Esophagus muscularis mucosa (tissue), 4 donors: ENCODE measurements around the gene RRP12. TPM values are rescaled to one million over a fixed set of nuclear protein-coding genes. Genes with fewer than 3 reads are reported as not detected.

Experiments used
- DNase-seq: peaks from one replicate; pipeline ENCODE4 v3.0.0-alpha.2; 2017; ENCODE audit errors: extremely low spot score
- H3K27ac ChIP-seq, 4 donors: fragments of 200-600 bp; sonication (generic); replicated peaks in 1 of 4; 1 replicate in 3 of 4; 2 replicates in 1 of 4; pipeline ENCODE4 v1.5.1; 2016 to 2019; ENCODE audit warnings: mild to moderate bottlenecking in 1 of 4
- H3K27me3 ChIP-seq, 4 donors: fragments of 200-600 bp; sonication (generic); one replicate each; pipeline versions ENCODE4 v1.5.1 to v1.6.0; 2016 to 2019
- H3K36me3 ChIP-seq, 4 donors: fragments of 200-600 bp; sonication (generic); one replicate each; pipeline ENCODE4 v1.5.1; 2016 to 2019
- H3K4me1 ChIP-seq, 4 donors: fragments of 200-600 bp; sonication (generic); one replicate each; pipeline ENCODE4 v1.5.1; 2016 to 2019
- H3K4me3 ChIP-seq, 4 donors: fragments of 200-600 bp; sonication (generic); 1 replicate in 2 of 4; 2 replicates in 2 of 4; pipeline ENCODE4 v1.5.1; 2016 to 2019; ENCODE audit warnings: mild to moderate bottlenecking in 4 of 4, moderate library complexity in 1 of 4
- H3K9me3 ChIP-seq, 4 donors: fragments of 200-600 bp; sonication (generic); 1 replicate in 3 of 4; 2 replicates in 1 of 4; pipeline ENCODE4 v1.5.1; 2016 to 2019
- EP300 ChIP-seq: sonication (generic); formaldehyde crosslinking; IDR thresholded peaks from one replicate; pipeline ENCODE4 v1.6.1; 2017; ENCODE audit warnings: antibody characterized with exemption
- POLR2A ChIP-seq: fragments of 450-650 bp; IDR thresholded peaks from one replicate; pipeline ENCODE4 v1.6.1; 2017; ENCODE audit warnings: antibody characterized with exemption, moderate library complexity, mild to moderate bottlenecking, low read depth
- POLR2AphosphoS5 ChIP-seq, 2 donors: sonication (generic); formaldehyde crosslinking; IDR thresholded peaks; one replicate each; pipeline ENCODE4 v1.6.1; 2017; ENCODE audit warnings: antibody characterized with exemption in 2 of 2
- WGBS: methylation state at CpG from one replicate; pipeline ENCODE4 v1.1.5; 2018; 5-methylcytosine and 5-hydroxymethylcytosine counted together
- intact Hi-C: fragments of 100-400 bp; cut with DNase I; formaldehyde crosslinking; loops from one replicate; pipeline ENCODE4 v1.15.1; 2023
- total RNA-seq, 4 donors: library from RNA; depleted of rRNA; stranded (reverse); fragments of >200 nt; gene quantifications; one replicate each; pipeline versions ENCODE4 v1.1.0 to v1.2.1, GENCODE V29; 2016
- TF ChIP-seq, protein P1 (sequence below), 3 experiments: fragments of 200-600 bp in 2 of 3; fragments of 450-650 bp in 1 of 3; sonication (generic) in 2 of 3; IDR thresholded peaks; one replicate each; pipeline ENCODE4 v1.5.1; 2017 to 2019; ENCODE audit warnings: antibody characterized with exemption in 3 of 3, mild to moderate bottlenecking in 2 of 3, moderate library complexity in 1 of 3

Gene RRP12
- total RNA-seq, 4 donors from 2014 or later = 7.1 to 20.0 (median 12.1) TPM

DNA sequence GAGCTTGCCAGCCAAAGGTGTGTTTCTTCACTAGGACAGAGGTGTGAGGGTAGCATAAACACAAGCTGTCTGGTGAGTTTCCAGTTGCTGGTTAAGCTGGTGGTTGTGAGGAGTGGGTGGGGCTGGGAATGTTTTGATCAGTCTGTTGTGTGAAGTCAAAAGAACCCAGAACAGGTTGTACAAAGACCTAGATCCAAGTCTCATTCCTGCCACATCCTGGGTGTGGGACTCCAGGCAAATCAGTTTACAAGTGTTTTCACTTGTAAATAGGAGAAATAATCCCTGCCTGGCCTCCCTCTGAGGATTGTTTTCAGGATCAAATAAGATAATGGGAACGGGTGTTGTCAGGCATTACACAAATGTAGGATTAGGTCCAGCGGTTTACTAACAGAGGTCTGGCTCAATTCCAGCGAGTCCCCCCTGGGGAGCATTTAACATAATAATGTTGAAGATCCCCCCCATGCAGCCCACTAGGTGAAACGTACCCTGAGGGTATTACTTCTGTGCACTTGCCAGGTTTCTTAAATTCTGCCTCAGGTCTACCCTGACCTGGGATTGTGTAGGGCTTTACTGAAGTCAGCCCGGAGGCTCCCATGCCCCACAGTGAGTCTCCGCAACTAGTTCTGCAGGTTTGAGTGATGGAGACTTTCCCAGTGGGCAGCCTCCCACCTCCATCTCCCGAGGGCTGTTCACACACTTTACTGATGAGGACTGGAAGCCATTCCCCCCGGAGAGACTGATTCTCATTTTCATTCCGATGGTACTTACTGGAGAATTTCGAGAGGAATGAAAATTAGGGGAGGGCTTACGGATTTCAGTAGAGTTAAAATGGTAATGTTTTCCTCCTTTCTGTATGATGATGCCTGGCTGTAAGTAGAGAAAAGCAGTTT lies 64.0 kb downstream of the RRP12 start:
- peak overlapping the region; percentile 12 to 58 (median 40) for H3K27ac ChIP-seq
- intact Hi-C loops = no loop called here
- peak overlapping the region in 2 of 4 donors; percentile 6 to 13 for H3K4me3 ChIP-seq
- TF ChIP-seq EP300 = no peak
- H3K36me3 ChIP-seq = no peaks in the 10 kb centered on the region
- H3K4me1 ChIP-seq = peaks cover 23 to 47% (median 45%) of the 10 kb centered on the region in 4 donors
- no peaks in the 10 kb centered on the region for H3K27me3 ChIP-seq
- H3K9me3 ChIP-seq = no peaks in the 10 kb centered on the region
- WGBS = 26% methylated on average over 9 of the region's 11 CpGs
- DNase-seq = no peak

DNA sequence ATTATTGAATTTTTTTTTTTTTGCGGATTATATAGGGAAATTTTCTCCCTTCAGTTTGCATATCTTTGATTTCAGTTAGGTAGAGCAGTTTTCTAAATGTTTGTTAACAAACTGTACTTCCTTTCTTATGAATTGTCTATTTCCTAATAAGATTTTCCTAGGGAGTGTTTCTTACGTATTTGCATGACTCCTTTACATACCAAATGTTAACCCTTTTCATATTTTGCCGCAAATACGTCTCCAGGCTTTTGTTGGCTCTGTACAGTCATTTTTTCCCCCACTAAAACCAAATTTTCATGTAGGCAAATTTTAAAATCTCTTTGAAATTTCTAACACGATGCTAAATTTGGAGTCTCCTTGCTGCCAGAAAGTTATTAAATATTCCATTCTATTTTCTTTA lies 64.7 kb downstream of the RRP12 start:
- no peaks in the 10 kb centered on the region for H3K36me3 ChIP-seq
- intact Hi-C loops = no loop called here
- DNase-seq = no peak
- H3K4me1 ChIP-seq = peaks cover 30 to 54% (median 52%) of the 10 kb centered on the region in 4 donors
- 35% methylated on average over 5 of the region's 5 CpGs for WGBS
- no peak overlapping the region for H3K4me3 ChIP-seq
- no peaks in the 10 kb centered on the region for H3K27me3 ChIP-seq
- no peaks in the 10 kb centered on the region for H3K9me3 ChIP-seq
- TF ChIP-seq EP300 = no peak
- TF ChIP-seq POLR2AphosphoS5 (IDR thresholded peaks at IDR 0.05) = no peak
- no peak for TF ChIP-seq POLR2A
- TF ChIP-seq, protein P1, sequence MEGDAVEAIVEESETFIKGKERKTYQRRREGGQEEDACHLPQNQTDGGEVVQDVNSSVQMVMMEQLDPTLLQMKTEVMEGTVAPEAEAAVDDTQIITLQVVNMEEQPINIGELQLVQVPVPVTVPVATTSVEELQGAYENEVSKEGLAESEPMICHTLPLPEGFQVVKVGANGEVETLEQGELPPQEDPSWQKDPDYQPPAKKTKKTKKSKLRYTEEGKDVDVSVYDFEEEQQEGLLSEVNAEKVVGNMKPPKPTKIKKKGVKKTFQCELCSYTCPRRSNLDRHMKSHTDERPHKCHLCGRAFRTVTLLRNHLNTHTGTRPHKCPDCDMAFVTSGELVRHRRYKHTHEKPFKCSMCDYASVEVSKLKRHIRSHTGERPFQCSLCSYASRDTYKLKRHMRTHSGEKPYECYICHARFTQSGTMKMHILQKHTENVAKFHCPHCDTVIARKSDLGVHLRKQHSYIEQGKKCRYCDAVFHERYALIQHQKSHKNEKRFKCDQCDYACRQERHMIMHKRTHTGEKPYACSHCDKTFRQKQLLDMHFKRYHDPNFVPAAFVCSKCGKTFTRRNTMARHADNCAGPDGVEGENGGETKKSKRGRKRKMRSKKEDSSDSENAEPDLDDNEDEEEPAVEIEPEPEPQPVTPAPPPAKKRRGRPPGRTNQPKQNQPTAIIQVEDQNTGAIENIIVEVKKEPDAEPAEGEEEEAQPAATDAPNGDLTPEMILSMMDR (IDR thresholded peaks at IDR 0.05) = no peak
- peak overlapping the region in 3 of 4 donors; percentile 30 to 58 (median 49) for H3K27ac ChIP-seq

DNA sequence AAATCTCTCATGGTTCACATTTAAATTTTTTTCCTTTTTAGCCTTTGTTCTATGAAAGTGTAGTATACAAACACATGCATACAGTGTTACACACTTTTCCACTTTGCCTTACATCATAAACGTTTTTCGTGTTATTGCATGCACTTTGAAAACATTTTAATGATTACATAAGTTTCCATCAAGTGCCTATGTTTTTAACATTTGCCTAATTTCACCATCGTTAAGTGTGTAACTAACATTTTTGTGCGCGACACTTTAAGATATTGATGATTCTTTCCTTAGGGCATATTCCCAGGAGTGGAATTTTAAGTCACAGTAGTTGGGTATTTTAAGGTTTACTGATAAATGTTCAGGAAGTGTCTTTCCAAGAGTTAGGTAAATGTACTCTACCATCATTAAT lies 65.1 kb downstream of the RRP12 start:
- H3K4me1 ChIP-seq = peaks cover 35 to 58% (median 56%) of the 10 kb centered on the region in 4 donors
- no peak overlapping the region for H3K4me3 ChIP-seq
- H3K36me3 ChIP-seq = no peaks in the 10 kb centered on the region

DNA sequence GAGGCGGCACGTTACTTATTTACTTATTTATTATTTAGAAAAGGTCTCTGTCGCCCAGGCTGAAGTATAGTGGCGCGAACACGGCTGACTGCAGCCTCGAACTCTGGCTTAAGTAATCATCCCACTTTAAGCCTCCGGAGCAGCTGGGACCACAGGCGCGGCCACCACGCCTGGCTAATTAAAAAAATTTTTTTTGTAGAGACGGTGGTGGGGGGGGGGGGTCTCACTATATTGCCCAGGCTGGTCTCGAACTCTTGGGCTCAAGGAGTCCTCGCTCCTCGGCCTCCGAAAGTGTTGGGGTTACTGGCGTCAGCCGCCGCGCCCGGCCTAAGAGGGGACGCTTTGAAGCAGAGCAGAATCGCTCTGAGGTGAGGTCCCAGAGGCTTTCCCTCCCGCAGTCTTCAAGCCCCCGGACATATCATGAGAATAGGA lies 65.9 kb downstream of the RRP12 start:
- H3K4me3 ChIP-seq = peak overlapping the region; percentile 77 to 91 (median 84)
- peaks cover 37 to 66% (median 64%) of the 10 kb centered on the region in 4 donors for H3K4me1 ChIP-seq
- H3K9me3 ChIP-seq = no peaks in the 10 kb centered on the region
- TF ChIP-seq, protein P1 (IDR thresholded peaks at IDR 0.05) = no peak
- TF ChIP-seq POLR2AphosphoS5 (IDR thresholded peaks at IDR 0.05) = no peak
- no peak for TF ChIP-seq POLR2A
- TF ChIP-seq EP300 = no peak
- intact Hi-C loops = loop anchor here (2.0 kb wide), 1 partner anchor 66 kb away; the partner anchor contains the start of gene RRP12
- H3K27ac ChIP-seq = peak overlapping the region; percentile 83 to 97 (median 91)
- H3K36me3 ChIP-seq = no peaks in the 10 kb centered on the region
- no peak for DNase-seq
- 3% methylated on average over 20 of the region's 25 CpGs for WGBS
- no peaks in the 10 kb centered on the region for H3K27me3 ChIP-seq

More for the DNA sequence above, 65.1 kb downstream of the RRP12 start:
- TF ChIP-seq POLR2AphosphoS5 (IDR thresholded peaks at IDR 0.05) (no peak), POLR2A (no peak), EP300 (no peak)
- TF ChIP-seq, protein P1 (IDR thresholded peaks at IDR 0.05) = no peak
- WGBS = 67% methylated on average over 5 of the region's 5 CpGs
- no peak for DNase-seq
- Histone ChIP-seq H3K27ac (peak overlapping the region in 1 of 4 donors; percentile 49), H3K27me3 (no peaks in the 10 kb centered on the region), H3K9me3 (no peaks in the 10 kb centered on the region)
- intact Hi-C loops = no loop called here

DNA sequence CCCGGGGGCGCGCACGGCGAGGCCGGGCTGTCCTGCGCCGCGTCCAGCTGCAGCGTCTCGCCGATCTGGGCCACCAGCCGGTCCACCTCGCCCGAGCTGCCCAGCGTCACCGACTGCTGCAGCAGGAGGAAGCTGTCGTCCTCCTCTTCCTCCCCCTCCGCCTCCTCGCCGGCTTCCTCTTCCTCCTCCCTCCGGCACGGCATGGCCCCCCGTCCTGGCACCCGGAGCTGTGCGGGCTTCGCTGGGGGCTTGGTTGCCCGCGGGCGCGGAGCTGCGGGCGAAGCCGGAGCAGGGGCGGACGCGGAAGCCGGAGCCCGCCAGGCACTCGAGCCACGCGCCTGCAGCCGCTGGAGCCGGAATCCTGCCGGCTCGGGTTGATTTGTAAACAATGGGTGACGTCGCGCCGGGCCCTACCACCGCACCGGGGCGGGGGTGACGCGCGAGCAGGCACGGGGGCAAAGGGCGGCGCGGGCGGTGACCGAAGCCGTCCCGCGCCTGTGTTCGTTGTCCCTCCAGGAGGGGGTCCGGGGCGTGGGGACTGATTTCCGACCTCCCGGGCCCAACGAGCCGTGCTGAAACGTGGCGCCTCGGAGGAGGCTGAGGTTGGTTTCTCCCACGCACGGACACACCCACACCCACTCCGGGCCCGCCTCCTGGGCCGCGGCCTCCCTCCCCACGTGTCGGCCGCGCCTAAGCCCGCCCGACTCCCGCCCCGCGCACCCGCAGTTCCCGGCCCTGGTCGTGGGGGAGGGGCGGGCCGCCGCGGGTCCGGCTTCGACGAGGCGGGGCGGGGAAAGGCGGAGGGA lies 66.6 kb downstream of the RRP12 start, which contains the start of gene FRAT2:
Gene FRAT2 (minus strand): TSS at position 360 of the 806 bp plus-strand sequence. CDS start 157 bp downstream, at position 203.
- Histone ChIP-seq H3K4me3 (peak within 1 kb of the TSS; percentile 77 to 91 (median 84)), H3K4me1 (peaks cover 44 to 73% (median 71%) of the 10 kb centered on the region in 4 donors), H3K36me3 (peaks cover 0 to 4% (median 0%) of the 10 kb centered on the region in 4 donors), H3K9me3 (no peaks in the 10 kb centered on the region), H3K27ac (peak within 1 kb of the TSS; percentile 83 to 97 (median 91)), H3K27me3 (no peaks in the 10 kb centered on the region)
- TF ChIP-seq EP300 (no peak), POLR2A (peak; percentile 74), POLR2AphosphoS5 (IDR thresholded peaks at IDR 0.05) (peak; percentile 82 to 91)
- TF ChIP-seq, protein P1 (IDR thresholded peaks at IDR 0.05) = peak in 1 of 3 experiments; percentile 17
- 0% methylated on average over 15 of the region's 103 CpGs for WGBS
- intact Hi-C loops = loop anchor here (2.0 to 5.0 kb wide), 2 partner anchors 42 to 66 kb away; partner anchors contain the start of genes ARHGAP19 and RRP12
- DNase-seq = peak; percentile 97
